Measurements from ENCODE around the gene SSR1.

- TF ChIP-seq CTCF (IDR thresholded peaks at IDR 0.05) (no peak), ZFX (IDR thresholded peaks at IDR 0.05; ENCODE audit: borderline replicate concordance) (no peak)
These were observed 18.5 kb upstream of the SSR1 start for GRCh38 chr6:7331452-7331851.

All from 22Rv1 (cell line).